VCaP (cell line): ENCODE results near the gene HIVEP3.

Experiments used
- H3K27ac ChIP-seq: fragments of 450-650 bp; 2 replicates; pipeline ENCODE4 v1.5.1; 2017
- CTCF ChIP-seq: fragments of 450-650 bp; conservative IDR thresholded peaks from 2 replicates; pipeline ENCODE4 v1.5.1; 2017; ENCODE audit warnings: mild to moderate bottlenecking, moderate library complexity

HIVEP3 gene

DNA sequence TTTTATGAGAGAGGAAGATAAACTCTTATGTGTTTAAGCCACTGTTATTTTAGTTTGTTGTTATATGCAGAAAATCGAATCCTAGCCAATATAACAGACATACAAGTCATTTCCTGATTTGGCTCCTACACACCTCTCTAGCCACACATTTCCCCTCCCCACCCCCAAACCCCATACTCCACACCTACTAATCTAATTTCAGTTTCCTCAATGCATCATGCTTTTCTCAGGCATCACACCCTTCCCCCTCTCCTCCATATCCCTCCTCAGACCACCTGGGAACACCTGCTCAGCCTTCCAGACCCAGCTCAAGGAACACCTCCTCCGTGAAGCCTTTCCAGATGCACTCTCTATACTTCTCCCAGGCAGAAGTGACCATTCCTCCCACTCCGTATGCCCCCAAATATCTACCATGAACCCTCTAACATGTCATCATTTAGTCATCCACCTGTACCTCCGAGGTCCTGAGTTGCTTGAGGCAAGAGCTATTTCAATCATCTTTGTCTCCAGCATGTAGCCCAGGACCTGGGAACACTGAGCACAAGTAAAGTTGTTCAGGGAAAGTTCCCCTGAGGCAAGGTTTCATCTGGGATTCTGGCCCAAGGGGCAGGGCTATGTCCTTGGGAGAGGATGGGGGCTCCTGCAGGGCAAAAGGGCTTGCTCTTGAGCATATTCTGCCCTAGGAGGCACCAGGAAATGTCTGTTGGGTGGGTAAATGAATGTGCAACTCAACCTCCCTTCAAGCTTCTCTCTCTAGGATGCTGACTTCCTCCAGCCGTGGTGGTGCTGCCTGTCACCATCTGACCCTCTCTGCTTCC is 126.8 kb downstream of the HIVEP3 start:
- TF ChIP-seq CTCF = no peak
- no peak overlapping the region for H3K27ac ChIP-seq

GRCh38 chr1:41790351-41790750 is 128.4 kb downstream of the HIVEP3 start:
- TF ChIP-seq CTCF = no peak
- H3K27ac ChIP-seq = no peak overlapping the region

- H3K27ac ChIP-seq = no peak overlapping the region
- no peak for TF ChIP-seq CTCF
Measured at GRCh38 chr1:41789661-41790330, 128.9 kb downstream of the HIVEP3 start.

- no peak for TF ChIP-seq CTCF
- no peak overlapping the region for H3K27ac ChIP-seq
Measured at GRCh38 chr1:41788427-41788826, 130.3 kb downstream of the HIVEP3 start.

DNA sequence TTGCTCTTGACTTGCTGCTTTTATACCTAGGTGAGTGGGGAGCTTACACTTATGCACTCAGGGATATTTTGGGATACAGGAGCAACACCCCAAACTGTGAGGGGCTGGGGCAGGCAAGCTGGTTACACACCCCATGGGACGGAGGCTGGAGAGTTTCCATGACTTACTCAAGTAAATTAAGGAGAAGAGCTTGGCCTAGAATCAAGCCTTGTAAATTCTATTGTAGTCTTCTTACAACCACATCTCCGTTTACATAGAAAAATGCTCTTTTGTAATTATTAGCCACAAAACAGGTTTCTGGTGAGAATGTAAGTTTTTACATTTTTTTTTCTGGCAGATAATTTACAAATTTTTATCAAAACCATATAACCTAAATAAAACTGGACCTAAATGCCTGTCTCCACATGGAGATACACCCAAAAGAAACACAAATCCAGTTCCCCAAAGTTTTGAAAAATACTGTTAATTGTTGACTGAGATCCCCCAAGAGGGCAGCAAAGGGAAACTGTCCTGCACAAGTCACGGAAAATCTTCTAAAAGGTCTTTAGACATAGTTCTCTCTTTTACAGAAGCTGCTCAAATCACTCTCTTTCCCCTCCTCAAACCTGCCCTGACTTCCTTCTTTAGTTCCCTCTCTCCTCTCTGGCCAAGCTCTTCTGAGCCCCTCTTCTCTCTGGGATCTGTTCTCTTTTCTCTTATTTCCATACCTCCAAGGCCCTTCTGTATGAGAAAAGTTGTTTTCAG is 134.0 kb downstream of the HIVEP3 start:
- TF ChIP-seq CTCF = no peak
- H3K27ac ChIP-seq = peak overlapping the region; percentile 10; the same call in 1 of the 2 replicates

DNA sequence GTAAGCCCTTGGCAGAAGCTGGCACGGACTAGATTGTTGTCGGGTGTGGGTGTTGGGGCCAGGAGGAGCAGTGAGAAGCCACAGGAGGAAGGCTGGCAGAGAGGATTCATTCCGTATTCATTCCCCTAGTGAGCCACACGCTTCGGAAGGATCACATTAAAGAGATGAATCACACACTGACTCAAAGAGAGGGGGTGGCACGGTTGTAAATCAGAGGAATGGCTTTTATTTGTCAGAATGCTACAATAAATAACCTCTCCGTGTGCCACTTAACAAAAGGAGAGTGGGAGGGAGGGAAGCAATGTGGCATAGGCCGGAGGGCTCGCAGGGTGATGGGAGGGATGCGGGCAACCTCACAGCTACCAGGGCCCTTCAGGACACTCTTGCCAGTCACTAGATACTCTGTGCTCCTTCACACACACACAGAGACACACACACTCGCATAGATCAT is 135.5 kb downstream of the HIVEP3 start:
- no peak overlapping the region for H3K27ac ChIP-seq
- no peak for TF ChIP-seq CTCF

DNA sequence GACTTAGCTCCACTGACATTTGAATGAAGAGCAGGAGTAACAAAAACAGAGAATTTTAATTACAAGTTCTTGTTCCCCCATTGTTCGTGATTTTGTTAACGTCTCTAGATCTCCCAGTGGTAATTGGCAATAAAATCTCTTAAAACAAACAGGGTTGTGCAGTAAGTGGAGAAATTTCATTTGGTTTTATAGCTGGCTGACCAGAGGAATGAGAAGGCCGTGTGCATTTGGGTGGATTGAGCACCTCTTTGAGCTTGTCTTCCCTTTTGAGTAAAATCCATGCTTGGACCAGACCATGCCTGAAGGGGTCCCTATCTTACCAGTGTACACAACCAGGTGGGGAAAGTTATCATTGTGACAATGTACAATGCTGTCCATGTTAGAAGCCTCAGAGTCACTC is 137.8 kb downstream of the HIVEP3 start:
- no peak for TF ChIP-seq CTCF
- peak overlapping the region; percentile 54 for H3K27ac ChIP-seq
